HK-2 (cell line): Measurements from ENCODE around the gene HOXD3.

Experiments used
- DNase-seq: peaks from one replicate; pipeline ENCODE4 v3.0.0-alpha.2; 2018; ENCODE audit not compliant: unreplicated experiment

The HOXD3 gene

GRCh38 chr2:176132205-176133171 lies 24.6 kb upstream of the HOXD3 start:
- no peak for DNase-seq

DNA sequence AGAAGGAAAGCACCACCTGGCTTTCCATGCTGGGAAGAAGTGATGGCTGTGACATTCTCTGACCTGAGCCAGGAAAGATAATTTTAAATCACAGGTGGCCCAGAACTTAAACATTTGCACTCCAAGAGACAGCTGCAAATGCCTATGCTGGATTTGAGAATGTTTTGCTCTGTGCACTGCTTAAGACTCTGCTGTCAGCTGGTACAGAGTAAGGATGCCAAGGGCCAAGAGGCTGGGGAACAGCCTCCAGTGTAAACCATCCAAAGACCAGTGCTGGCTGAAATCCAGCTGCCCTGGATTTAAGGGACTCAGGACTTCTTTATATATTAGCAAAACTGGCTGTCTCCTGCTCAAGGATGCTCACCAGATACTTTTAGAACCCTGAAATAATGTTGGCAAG lies 23.7 kb upstream of the HOXD3 start:
- no peak for DNase-seq

DNA sequence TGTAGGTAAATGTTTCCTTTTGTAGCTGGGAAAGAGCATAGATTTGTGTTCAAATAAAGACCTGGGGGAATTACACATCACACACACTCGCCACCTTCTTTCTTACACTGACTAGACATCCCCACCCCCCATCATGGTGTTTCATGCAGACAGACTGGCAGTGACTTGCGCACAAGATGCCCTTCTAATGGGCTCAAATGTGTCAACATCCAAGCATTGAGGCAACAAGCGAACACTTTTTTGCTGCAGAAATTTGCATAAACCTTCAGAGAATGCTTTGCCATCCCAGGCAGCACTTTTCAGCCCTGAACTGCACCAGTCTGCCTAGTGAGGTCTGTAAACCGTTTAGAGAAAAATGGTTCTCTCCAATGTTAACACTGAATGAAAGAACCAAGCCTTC lies 23.1 kb upstream of the HOXD3 start:
- no peak for DNase-seq

DNA sequence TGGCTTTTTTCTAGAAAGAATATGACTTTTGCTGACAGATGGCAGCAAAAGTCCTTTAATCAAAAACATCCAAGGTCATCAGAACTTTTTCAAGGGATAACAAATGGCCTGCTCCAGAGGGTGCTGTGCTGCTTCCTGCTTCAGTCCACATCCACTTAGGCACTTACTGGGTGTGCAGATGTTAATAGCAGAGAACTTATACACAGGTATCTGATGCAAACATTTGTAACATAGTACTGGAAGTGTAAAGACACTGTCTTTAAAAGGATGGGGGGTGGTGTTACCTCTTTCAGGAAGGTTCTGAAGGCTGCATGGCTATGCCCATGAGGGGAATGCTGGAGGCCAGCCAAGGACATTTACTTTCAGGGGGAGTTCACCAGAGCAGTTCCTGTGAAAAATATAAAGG lies 22.1 kb upstream of the HOXD3 start:
- DNase-seq: no peak

DNA sequence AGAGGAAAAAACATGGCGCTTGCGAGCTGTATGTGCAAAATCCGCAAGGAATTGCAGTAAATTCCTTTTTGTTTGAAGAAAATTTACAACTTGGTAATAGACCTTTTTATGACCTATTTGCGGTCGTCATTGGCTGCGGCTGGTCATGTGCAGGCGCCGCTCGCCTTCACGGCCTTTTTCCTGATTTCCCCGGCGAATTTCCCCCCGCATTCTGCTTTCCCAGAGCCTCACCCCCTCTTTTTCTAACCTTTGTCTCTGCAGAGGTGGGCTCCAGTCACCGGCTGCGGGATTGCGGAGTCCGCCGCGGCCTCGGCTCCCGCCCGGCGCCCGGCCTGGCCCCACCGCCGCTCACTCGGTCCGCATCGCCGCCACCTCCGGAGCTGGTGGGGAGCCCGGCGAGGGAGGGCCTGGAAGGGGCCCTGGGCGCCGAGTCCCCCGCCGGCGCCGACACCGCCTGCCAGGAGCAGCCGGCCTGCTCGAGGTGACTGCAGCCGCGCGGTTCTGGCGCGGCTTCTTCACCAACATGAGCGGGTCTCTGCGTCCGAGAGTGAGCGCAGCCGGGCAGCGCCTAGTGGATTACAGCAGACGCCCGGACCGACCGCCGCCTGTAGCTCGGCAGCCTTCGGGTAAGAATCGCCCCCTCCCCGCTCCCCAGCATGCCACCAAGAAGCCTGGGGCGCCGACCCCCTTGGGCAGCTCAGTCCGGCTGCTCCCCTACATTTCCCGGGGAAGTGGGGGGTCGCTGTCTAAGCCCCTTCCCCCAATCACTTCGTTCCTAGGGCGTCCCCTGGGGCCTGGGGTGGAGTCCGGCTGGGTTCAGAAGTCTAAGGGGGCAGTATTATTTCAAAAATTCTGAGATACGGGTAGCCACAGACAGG lies 20.5 kb upstream of the HOXD3 start:
- DNase-seq: peak; percentile 46

- DNase-seq: no peak
Observed at GRCh38 chr2:176137252-176137580, 19.9 kb upstream of the HOXD3 start.

DNA sequence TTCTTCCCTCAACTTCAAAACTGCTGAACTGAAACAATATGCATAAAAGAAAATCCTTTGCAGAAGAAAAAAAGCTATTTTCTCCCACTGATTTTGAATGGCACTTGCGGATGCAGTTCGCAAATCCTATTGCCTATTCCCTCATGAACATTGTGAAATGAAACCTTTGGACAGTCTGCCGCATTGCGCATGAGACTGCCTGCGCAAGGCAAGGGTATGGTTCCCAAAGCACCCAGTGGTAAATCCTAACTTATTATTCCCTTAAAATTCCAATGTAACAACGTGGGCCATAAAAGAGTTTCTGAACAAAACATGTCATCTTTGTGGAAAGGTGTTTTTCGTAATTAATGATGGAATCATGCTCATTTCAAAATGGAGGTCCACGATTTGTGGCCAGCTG lies 19.2 kb upstream of the HOXD3 start:
- no peak for DNase-seq

GRCh38 chr2:176138526-176138922 lies 18.6 kb upstream of the HOXD3 start:
- no peak for DNase-seq

DNA sequence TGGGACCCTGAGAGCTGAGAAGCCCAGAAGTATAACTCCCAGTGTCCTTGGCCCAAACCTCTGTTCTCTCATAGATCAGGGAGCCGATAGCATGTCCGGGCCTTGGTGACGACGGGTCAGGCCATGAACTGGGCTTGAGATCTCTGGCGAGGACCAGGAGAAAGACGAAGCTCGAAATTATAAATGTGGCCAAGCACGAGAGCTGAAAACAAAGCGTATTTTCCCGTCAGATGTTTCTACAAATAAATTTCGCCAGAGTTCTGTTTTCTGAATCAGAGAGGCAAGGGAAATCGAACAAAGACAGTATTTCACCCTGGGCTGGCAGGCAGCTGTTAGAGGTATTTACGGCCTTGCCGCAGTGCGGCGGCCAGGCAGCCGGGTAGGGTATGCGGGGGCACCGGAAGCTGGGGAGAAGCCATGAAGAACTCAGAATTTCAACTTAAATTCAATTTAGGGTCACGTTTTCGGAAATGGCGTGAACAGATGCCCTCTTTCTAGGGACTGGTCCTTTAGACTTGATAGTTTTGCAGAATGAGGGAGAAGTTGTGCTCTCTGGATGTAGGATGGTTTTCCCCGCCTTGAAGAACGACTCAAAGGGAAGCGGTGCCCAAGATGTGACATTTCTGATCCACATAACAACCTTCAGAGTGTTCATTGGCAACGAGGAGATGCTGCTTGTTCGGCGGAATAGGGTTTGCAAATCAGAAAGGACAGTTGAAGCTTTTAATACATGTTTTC lies 18.0 kb upstream of the HOXD3 start:
- DNase-seq: no peak

- no peak for DNase-seq
Observed at GRCh38 chr2:176139661-176140512, 17.2 kb upstream of the HOXD3 start.

GRCh38 chr2:176140513-176141317 lies 16.4 kb upstream of the HOXD3 start:
- peak; percentile 86 for DNase-seq

GRCh38 chr2:176142281-176142680 lies 14.8 kb upstream of the HOXD3 start:
- DNase-seq: no peak

DNA sequence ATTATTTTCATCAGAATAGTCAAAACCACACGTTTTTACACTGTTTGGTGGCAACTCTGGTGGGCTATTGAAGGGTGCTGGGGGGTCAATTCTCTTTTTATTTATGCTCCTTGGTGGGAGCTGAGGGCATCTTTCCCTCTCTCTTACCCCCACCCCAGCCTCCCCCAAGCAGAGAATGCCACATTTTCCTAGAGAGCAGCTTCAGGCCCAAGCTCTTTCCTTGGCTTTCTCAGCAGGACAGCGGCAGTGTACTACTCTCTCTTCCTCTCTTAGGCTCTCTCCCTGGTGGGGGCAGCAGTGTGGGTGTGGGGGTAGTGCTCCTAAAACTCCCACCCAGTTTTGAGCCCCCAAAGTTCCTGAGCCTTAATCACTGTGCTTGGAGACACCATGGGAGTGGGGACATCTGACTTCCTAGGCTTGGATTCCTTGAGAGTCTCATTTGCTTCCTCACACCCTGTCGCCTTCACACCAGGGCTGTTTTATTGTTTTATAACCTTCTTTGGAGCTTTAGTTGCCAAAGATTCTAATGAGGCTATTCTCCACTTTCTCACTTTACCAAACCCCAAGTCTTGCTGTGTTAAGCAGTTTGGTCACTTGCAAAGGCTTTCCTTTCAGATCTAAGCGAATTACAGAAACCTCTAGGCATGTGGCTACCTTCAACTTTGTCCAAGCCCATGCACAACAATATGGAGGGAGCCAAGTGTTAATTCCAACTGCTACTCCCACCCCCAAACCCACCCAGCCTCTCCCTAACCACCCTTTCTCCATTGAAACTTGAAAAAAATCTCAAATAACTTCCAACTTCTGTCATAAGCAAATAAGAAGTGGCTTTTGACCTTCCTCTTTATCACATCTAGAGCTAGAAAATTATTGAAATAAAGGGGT lies 11.8 kb upstream of the HOXD3 start:
- no peak for DNase-seq

DNA sequence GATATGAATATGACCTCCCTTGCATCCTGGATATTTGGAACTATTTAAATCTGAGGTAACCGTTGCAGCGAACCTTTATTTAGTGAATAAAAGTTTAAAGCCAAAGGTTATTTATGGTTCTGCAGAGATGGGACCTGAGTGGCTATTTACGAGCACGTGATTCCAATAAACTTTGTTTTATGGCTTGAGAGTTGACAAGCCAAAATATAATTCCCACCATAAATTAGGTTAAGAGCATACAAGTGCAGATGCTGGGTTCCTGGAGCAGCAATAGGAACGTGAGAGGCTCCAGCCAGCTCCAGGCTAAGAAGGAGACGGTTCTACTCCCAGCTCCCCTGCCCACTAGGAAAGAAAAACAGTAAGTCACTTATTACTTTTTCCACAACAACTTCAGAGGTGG lies 11.0 kb upstream of the HOXD3 start:
- DNase-seq: no peak

GRCh38 chr2:176146645-176147044 lies 10.5 kb upstream of the HOXD3 start:
- DNase-seq: no peak

- no peak for DNase-seq
Observed at GRCh38 chr2:176147210-176147799, 9.8 kb upstream of the HOXD3 start.

DNA sequence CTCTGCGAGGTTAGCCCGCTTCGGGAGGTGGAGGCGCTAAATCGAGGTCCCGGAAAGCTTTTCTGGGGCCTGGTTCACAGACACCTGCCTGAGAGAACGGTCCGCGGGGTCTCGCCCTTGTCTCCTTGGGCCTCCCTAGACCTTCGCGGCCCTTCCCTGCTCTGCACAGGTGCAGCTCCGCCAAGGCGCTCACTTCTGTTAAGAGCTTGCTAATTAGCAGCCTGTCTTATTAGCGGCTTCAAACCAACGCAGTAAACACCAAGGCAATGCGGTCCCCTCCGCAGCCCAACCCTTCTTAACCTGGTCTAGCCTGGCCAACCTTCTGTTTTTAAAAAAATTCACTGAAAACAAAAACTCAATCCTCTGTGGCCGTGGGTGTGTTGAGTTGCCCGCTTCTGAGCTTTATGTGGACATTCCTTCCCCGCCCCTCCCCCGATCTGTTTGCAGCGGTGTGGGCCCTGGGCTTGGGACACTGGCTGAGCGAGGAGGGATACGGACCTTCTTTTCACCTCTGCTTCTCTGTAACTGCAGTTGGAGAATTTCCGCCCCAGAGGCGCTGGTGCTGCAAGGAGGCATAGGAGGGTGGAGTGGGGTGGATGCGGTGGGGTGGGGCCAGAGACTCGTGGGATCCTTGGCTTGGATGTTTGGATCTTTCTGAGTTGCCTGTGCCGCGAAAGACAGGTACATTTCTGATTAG lies 9.2 kb upstream of the HOXD3 start:
- DNase-seq: no peak

DNA sequence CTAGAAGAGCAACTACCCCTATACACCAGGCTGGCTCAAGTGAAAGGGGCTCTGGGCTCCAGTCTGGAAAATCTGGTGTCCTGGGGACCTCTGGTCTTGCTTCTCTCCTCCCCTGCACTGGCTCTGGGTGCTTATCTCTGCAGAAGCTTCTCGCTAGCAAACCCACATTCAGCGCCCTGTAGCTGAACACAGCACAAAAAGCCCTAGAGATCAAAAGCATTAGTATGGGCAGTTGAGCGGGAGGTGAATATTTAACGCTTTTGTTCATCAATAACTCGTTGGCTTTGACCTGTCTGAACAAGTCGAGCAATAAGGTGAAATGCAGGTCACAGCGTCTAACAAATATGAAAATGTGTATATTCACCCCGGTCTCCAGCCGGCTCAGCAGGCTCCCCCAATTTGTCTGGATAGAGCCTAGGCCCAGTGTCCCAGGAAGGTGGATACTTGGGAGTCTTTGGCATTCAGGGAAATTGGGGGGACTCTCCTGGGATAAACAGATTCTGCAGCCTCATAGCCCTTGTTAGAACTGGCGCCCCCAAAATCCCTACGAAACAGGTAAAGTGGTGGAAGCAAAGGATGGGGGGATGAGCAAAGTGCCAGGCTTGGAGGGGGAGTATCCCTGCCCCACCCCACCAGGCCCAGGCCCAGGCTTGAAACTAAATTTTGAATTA lies 8.2 kb upstream of the HOXD3 start:
- DNase-seq: no peak
